Gastroesophageal sphincter (tissue), 4 donors: Measurements from ENCODE around the gene ANKS1B. TPM values are rescaled to one million over a fixed set of nuclear protein-coding genes. Genes with fewer than 3 reads are reported as not detected.
"Not testable (repeated sequence)": the region's sequence is repeated elsewhere in the genome, so short reads cannot be mapped to it uniquely, and the experiment has no call there.

Source experiments
- ATAC-seq: fragments of 150-250 bp; one replicate; pipeline ENCODE4 v1.9.1; 2016; ENCODE audit warnings: mild to moderate bottlenecking, moderate library complexity
- H3K27ac ChIP-seq, 4 donors: fragments of 200-600 bp; sonication (generic) in 3 of 4; 1 replicate in 3 of 4; 2 replicates in 1 of 4; pipeline ENCODE4 v1.5.1; 2016 to 2019
- H3K27me3 ChIP-seq: fragments of 200-600 bp; sonication (generic); one replicate; pipeline ENCODE4 v1.5.1; 2019
- H3K36me3 ChIP-seq, 2 donors: fragments of 200-600 bp; sonication (generic); one replicate each; pipeline ENCODE4 v1.5.1; 2019; ENCODE audit warnings: control low read depth in 1 of 2
- H3K4me1 ChIP-seq, 3 donors: fragments of 200-600 bp; sonication (generic); 1 replicate in 2 of 3; 2 replicates in 1 of 3; pipeline ENCODE4 v1.5.1; 2016 to 2019; ENCODE audit warnings: control low read depth in 2 of 3
- H3K4me3 ChIP-seq, 2 donors: fragments of 200-600 bp; sonication (generic); one replicate each; pipeline ENCODE4 v1.5.1; 2019; ENCODE audit warnings: mild to moderate bottlenecking in 1 of 2, moderate library complexity in 1 of 2
- H3K9me3 ChIP-seq, 3 donors: fragments of 200-600 bp; sonication (generic); one replicate each; pipeline ENCODE4 v1.5.1; 2017 to 2019; ENCODE audit warnings: control low read depth in 2 of 3
- EP300 ChIP-seq: sonication (generic); formaldehyde crosslinking; IDR thresholded peaks from one replicate; pipeline ENCODE4 v1.6.1; 2017; ENCODE audit warnings: antibody characterized with exemption, mild to moderate bottlenecking
- POLR2A ChIP-seq, 2 donors: fragments of 450-650 bp; IDR thresholded peaks; one replicate each; pipeline ENCODE4 v1.6.1; 2017; ENCODE audit warnings: antibody characterized with exemption in 2 of 2, mild to moderate bottlenecking in 2 of 2, moderate library complexity in 1 of 2
- POLR2AphosphoS5 ChIP-seq: sonication (generic); formaldehyde crosslinking; IDR thresholded peaks from one replicate; pipeline ENCODE4 v1.6.1; 2017; ENCODE audit warnings: antibody characterized with exemption
- WGBS, 2 donors: methylation state at CpG; one replicate each; pipeline ENCODE4 v1.1.5; 2018; ENCODE audit warnings: low coverage in 1 of 2; 5-methylcytosine and 5-hydroxymethylcytosine counted together
- total RNA-seq, 4 donors: library from RNA; depleted of rRNA; stranded (reverse); fragments of >200 nt; gene quantifications; one replicate each; pipeline ENCODE4 v1.1.0, GENCODE V29; 2016
- TF ChIP-seq, protein P1 (sequence below), 4 experiments: fragments of 200-600 bp in 2 of 4; fragments of 450-650 bp in 2 of 4; sonication (generic) in 1 of 4; IDR thresholded peaks; one replicate each; pipeline ENCODE4 v1.5.1; 2017 to 2019; ENCODE audit warnings: antibody characterized with exemption in 4 of 4, mild to moderate bottlenecking in 2 of 4, moderate library complexity in 2 of 4

ANKS1B gene
- total RNA-seq, 4 donors from 2014 or later: 9.9 to 31.1 (median 21.4) TPM

DNA sequence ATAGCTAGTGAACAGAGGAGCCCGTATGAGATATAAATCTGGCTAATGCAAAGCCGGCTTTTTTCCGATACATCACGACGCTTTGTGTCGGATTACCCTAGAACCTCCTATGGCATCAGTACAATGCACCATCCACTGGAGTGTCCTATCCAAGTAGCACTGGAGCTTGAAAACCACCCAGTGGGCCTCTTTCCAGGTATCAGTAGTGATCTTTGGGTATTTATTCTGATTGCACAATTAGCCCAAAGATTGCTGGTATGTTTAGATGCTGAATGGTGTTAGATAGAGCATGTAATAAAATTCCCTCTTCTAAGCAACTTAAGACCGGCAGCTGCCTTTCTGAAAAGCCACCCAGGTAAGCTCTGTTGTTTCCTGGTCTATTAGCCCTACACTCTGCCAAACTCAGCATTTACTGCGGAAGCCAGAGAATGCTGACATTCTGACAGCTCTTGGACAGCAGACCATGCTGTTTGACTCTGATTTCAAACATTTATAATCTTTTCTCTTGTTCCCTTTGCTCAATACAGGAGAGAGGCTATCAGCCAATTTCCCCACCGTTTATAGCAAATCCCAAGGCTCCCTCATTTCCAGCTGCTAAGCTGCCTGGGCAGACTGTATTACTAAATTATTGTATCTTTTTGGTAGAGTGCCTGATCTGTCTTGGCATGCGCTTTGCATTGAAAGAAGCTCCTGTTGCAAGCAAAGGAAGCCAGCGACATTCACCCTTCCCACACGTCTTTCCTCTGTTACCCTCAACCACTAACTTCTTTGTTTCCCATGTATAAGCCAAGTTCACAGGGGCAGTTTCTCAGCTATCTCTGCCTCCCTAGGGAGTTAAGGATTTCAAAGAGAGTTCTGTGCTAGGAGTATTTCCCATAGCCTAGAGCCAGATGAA, 725.4 kb downstream of the ANKS1B start:
- Histone ChIP-seq H3K27ac (no peak overlapping the region), H3K4me3 (no peak overlapping the region), H3K4me1 (peaks cover 3 to 14% (median 5%) of the 10 kb centered on the region in 3 donors), H3K27me3 (no peaks in the 10 kb centered on the region), H3K9me3 (no peaks in the 10 kb centered on the region), H3K36me3 (no peaks in the 10 kb centered on the region)
- 65 to 76% methylated on average over 8 to 12 of the region's 12 CpGs for WGBS, 2 donors
- no peak for TF ChIP-seq EP300
- no peak for TF ChIP-seq POLR2AphosphoS5
- no peak for TF ChIP-seq POLR2A (IDR thresholded peaks at IDR 0.05)
- TF ChIP-seq, protein P1, sequence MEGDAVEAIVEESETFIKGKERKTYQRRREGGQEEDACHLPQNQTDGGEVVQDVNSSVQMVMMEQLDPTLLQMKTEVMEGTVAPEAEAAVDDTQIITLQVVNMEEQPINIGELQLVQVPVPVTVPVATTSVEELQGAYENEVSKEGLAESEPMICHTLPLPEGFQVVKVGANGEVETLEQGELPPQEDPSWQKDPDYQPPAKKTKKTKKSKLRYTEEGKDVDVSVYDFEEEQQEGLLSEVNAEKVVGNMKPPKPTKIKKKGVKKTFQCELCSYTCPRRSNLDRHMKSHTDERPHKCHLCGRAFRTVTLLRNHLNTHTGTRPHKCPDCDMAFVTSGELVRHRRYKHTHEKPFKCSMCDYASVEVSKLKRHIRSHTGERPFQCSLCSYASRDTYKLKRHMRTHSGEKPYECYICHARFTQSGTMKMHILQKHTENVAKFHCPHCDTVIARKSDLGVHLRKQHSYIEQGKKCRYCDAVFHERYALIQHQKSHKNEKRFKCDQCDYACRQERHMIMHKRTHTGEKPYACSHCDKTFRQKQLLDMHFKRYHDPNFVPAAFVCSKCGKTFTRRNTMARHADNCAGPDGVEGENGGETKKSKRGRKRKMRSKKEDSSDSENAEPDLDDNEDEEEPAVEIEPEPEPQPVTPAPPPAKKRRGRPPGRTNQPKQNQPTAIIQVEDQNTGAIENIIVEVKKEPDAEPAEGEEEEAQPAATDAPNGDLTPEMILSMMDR (IDR thresholded peaks at IDR 0.05): no peak
- ATAC-seq: no peak

DNA sequence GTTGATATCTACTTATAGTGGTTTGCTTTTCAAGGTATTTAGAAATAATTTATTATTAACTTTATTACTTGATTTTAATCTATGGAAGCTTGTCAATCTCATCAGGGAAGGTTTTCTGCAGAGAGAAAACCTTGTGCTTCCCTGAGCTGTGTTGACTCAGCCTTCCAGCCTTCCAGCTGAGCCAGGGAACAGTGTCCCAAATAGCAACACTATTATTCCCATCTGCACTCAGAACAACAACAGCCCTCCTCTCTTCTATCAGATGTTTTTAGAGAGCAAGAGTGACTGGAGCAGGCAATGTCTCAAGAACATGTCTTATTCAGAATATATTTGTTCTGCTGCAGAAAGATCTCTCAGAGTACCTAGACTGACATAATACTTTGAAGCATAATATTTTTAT, 727.1 kb downstream of the ANKS1B start:
- H3K27ac ChIP-seq: no peak overlapping the region
- no peak for ATAC-seq
- TF ChIP-seq, protein P1 (IDR thresholded peaks at IDR 0.05): no peak
- TF ChIP-seq EP300 (no peak), POLR2AphosphoS5 (no peak), POLR2A (IDR thresholded peaks at IDR 0.05) (no peak)
- no peaks in the 10 kb centered on the region for H3K27me3 ChIP-seq
- H3K9me3 ChIP-seq: no peaks in the 10 kb centered on the region
- H3K4me1 ChIP-seq: peaks cover 3 to 14% (median 5%) of the 10 kb centered on the region in 3 donors
- no peaks in the 10 kb centered on the region for H3K36me3 ChIP-seq
- no peak overlapping the region for H3K4me3 ChIP-seq

DNA sequence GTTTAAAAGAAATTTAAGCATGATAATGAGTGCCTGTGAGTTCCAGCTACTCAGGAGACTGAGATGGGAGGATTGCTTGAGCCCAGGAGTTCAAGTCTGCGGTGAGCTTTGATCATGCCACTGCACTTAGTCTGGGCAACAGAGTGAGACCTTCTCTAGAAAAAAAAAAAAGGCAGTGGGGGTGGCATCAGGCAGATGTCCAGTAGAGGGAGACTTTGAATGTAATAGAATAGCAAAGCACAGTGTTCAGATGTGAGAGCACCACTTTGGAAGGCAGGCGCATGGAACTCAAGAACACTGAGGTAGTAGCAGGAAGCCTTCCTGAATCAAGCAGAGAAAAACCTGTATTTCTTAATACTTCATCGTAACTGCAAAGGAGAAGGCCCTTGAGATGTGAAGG, 731.7 kb downstream of the ANKS1B start:
- ATAC-seq: no peak
- Histone ChIP-seq H3K36me3 (no peaks in the 10 kb centered on the region), H3K27me3 (no peaks in the 10 kb centered on the region)

DNA sequence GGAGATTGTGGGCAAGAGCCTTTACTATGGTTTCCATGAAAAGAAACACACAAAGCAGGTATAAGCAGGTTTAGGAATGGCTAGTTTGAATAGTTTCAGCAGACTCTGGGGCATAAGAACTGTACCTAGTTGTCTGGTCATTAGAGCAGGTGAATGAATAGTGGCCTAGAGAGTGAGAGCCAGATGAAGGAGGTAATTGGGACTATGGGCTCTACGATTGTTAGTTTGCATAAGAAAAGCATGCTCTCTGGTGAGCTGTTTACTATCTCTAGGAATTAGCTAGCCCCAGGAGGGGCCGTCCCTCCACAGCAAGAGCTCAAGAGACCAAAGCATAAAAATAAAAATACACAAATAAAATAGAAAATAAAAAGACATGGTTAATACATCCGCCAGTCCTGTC, 734.6 kb downstream of the ANKS1B start:
- ATAC-seq: no peak
- Histone ChIP-seq H3K27ac (no peak overlapping the region), H3K4me3 (no peak overlapping the region), H3K4me1 (no peaks in the 10 kb centered on the region), H3K9me3 (no peaks in the 10 kb centered on the region), H3K36me3 (peaks cover 0 to 8% of the 10 kb centered on the region in 2 donors), H3K27me3 (no peaks in the 10 kb centered on the region)
- no peak for TF ChIP-seq POLR2AphosphoS5
- TF ChIP-seq POLR2A (IDR thresholded peaks at IDR 0.05): no peak
- WGBS, 2 donors: 80 to 82% methylated on average over 3 of the region's 3 CpGs

More for the DNA sequence above, 731.7 kb downstream of the ANKS1B start:
- Histone ChIP-seq H3K27ac (no peak overlapping the region), H3K4me1 (no peaks in the 10 kb centered on the region), H3K9me3 (no peaks in the 10 kb centered on the region), H3K4me3 (no peak overlapping the region)
- TF ChIP-seq POLR2AphosphoS5: no peak
- TF ChIP-seq, protein P1 (IDR thresholded peaks at IDR 0.05): no peak
- TF ChIP-seq EP300: no peak
- TF ChIP-seq POLR2A (IDR thresholded peaks at IDR 0.05): no peak
- WGBS, 2 donors: 90 to 93% methylated on average over 3 of the region's 3 CpGs

DNA sequence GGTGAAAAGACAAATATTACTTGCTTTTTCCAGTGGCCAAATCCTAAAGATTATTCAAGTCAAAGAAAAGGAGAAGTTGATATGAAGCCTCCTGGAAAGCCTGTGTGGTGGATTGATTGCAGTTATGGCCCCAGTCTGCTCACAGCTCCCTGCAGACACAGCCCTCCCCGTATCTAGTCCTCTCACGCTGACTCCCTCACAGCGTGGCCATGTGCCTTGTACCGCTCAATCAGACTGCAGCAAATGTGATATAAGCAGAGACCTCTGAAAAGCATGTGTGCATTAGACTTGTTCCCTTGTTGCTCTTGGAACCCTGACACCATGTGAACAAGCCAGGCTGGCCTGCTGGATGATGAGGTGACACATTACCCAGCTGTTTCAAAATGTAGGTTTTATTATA, 735.2 kb downstream of the ANKS1B start:
- 82% methylated on average over 4 of the region's 4 CpGs; no CpG with 5 or more reads in 1 of the 2 donors for WGBS, 2 donors
- no peaks in the 10 kb centered on the region for H3K4me1 ChIP-seq
- H3K27me3 ChIP-seq: no peaks in the 10 kb centered on the region
- TF ChIP-seq POLR2A (IDR thresholded peaks at IDR 0.05) (no peak), EP300 (no peak), POLR2AphosphoS5 (no peak)
- TF ChIP-seq, protein P1 (IDR thresholded peaks at IDR 0.05): no peak
- peaks cover 0 to 8% of the 10 kb centered on the region in 2 donors for H3K36me3 ChIP-seq
- H3K4me3 ChIP-seq: no peak overlapping the region
- H3K9me3 ChIP-seq: no peaks in the 10 kb centered on the region
- ATAC-seq: no peak
- no peak overlapping the region for H3K27ac ChIP-seq

DNA sequence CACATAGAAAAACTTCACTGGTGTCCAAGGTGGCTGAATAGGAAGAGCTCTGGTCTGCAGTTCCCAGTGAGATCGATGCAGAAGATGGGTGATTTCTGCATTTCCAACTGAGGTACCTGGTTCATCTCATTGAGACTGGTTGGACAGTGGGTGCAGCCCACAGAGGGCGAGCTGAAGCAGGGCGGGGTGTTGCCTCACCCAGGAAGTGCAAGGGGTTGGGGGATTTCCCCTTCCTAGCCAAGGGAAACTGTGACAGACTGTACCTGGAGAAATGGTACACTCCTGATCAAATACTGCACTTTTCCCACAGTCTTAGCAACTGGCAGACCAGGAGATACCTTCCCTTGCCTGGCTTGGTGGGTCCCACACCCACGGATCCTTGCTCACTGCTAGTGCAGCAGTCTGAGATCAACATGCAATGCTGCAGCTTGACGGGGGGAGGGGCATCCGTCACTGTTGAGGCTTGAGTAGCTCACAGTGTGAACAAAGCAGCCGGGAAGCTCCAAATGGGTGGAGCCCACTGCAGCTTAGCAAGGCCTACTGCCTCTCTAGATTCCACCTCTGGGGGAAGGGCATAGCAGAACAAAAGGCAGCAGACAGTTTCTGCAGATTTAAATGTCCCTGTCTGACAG, 746.7 kb downstream of the ANKS1B start:
- WGBS, 2 donors: 100% methylated on average over 1 of the region's 7 CpGs; no CpG with 5 or more reads in 1 of the 2 donors
- not testable (repeated sequence) for ATAC-seq, H3K27me3 ChIP-seq, H3K27ac ChIP-seq, H3K4me3 ChIP-seq, H3K36me3 ChIP-seq, H3K4me1 ChIP-seq
- peaks cover 0 to 10% (median 0%) of the 10 kb centered on the region in 3 donors for H3K9me3 ChIP-seq
